Activated CD4-positive, CD25-positive, alpha-beta regulatory T cell treated with anti-CD3 and anti-CD28 coated beads, Interleukin-2, amount 50 U/mL, for 72 hours (primary cell): Measurements from ENCODE around the gene ERCC3.
A peak's percentile ranks its signal among the peaks of the same experiment; 100 is the strongest.

Experiments
- DNase-seq: peaks from one replicate; pipeline ENCODE4 v3.0.0; 2021

Gene ERCC3

DNA sequence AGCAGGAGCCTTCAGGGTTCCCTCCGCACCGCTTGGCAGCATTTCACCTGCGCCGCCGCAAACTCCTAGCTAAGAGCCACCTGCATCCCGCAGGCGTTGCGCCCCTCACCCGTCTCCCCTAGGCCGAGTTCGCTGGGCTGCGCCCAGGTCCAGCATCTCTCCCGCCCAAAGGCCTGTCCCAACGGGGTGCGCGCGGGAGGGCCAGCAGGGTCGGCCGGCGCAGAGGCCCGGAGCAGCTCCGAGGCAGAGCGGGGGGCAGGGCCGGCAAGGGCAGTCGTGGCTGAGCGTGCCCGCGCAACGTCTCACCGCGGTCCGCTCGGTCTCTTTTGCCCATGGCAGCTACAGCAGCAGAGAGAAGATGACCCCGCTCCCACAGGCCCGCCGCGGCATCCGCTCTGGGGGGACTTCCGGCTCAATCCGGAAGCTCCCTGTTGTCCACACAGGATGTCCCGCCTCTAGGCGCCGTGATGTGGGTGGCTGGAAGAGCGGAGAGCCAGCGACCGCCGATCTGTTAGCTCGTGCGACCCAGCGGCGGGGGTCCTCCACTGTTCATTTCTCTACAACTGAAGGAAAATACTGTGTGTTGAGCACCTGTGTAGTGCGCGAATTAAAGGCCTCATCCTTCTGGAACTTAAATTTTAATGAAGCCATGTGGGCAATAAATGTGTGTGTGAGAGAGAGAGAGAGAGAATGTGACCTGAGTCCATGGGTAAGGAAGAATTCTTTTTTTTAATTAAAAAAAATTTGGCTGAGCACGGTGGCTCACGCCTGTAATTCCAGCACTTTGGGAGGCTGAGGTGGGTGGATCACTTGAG lies at the start of gene ERCC3:
ERCC3 (minus strand) TSS at position 397 of the 815 bp plus-strand sequence; CDS start at position 334, 63 bp downstream.
- DNase-seq: peak; percentile 80

DNA sequence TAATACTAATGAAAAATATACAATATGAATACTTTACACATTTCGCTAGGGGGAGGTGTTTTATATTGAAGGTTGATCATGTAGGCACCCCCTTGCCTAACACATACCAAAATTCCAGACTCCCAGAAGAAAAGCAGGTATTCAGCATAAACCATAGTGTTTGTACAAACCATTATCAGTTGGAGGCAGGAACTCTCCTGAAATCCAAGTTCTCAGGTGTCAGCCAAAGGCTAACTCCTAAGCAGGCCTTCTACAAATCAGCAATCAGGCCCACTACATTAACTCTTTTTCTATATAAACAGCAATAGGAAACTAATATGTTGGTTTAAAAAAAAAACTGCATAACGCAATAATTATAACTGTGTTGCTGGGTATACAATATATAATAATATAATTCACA lies 49.3 kb upstream of the ERCC3 start:
- DNase-seq: no peak

- DNase-seq: no peak
These were observed 48.2 kb upstream of the ERCC3 start for GRCh38 chr2:127342101-127342500.

DNA sequence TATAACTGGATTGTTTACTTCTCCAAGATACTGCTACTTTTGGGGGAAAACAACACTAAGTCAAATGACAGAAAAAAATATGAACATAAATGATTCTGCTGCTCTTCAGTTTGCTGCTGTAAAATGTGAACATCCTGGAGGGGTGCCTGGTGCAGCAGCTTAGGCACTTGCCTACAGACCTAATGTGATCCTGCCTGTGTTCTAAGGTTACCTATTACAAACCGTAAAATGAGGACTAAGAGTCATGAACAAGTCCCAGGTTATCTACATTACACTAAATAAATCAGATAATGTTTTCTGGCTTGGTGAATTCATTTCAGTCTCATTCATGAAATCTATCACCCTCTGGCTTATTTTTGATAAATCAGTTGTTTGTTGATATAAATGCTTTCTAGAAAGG lies 38.4 kb upstream of the ERCC3 start:
- no peak for DNase-seq

DNA sequence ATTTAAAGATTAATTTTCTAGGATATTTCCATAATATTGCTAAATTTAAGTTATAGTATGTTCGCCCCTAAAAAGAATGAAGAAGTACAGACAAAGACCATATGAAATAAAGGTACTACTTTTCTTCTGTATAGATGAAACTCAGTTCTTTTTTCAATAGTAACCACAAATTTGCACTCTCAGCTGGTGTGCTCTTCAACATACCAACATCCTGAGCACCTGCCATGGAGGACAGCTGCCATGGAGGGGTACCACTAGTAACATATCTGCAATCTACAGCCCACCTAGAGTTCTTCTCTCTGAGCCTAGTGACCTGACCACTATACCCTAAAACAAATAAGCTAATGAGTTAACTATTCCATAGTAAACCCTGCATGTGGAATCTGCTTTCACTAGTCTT lies 36.8 kb upstream of the ERCC3 start:
- DNase-seq: no peak

DNA sequence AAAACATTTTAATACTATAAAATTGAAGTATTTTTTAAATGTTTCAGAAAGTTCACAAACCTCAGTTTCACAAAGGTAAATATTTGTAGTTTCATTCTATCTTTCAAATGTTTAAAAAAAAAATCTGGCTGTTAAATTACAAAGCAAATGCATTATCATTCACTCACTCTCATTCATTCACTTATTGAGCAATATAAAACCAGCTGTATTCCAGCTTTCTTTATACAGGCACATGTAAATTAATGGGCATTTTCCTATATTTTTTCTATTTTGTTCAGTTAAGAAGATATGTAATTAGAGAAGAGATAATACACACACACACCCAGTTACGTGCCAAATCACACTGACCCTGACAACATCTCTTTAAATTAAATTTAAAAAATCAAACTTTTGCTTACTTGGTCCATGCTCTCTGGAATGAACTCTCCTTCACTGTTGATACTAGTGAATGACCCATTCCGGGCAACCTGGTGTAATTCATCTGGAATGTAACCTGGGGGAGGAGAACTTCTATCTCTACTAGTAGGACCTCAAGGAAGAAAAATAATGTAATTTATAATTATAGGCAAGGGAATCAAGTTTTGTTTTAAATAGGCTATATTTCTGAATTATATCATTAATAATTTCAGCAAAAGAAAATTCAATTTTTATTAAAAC lies 32.5 kb upstream of the ERCC3 start:
- no peak for DNase-seq

DNA sequence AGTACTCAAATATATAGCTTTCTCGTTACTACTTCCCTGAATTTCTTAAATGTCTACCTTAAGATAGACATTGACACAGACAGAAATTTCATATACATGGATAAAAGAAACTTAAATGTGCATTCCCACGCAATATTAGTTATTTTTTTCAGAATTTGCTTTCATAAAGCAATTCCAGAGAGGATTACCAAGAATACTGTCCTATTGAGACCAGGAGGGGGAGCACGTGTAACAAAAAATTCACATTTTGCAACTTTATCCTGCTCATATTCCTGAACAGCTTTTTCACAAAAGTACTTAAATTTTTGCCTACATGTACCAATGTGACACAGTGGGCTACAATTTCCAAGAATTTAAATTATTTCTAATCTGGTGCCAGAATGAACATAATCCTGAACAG lies 30.7 kb upstream of the ERCC3 start:
- DNase-seq: no peak

DNA sequence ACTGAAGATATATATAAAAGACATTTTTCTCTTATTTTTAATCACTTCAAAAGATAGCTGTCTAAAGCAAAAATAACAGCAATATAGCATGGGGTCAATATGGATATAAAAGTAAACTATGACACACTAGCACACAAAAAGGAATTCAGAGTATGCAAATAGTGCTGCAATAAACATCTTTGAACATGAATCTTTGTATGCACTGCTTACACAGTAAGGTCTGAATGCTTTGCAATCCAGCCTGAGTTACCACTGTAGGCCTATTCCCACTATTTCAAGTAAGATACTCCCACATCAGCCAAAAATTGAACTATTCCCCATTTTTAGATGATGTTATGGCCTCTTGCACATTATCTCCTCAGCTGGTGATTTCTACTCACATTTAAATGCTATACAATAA lies 27.4 kb upstream of the ERCC3 start:
- no peak for DNase-seq

GRCh38 chr2:127320586-127321275 lies 26.8 kb upstream of the ERCC3 start:
- DNase-seq: no peak

DNA sequence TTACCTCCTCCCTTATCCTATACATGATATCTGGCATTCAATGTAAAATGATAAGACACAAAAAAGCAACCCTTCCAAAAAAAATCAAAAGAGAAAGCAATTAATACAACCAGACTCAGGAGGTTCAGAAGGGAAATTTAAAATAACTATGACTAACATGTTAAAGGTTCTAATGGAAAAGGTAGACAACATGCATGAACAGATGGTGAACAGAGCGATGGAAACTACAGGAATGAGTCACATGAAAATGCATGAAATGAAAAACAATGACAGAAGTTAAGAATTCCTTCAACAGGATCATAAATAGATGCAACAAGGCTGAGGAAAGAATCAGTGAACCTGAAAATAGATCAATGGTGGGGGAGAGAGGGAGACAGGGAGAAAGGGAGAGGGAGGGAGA lies 26.1 kb upstream of the ERCC3 start:
- no peak for DNase-seq

GRCh38 chr2:127314193-127314988 lies 20.4 kb upstream of the ERCC3 start:
- DNase-seq: no peak

GRCh38 chr2:127313406-127313805 lies 19.5 kb upstream of the ERCC3 start:
- no peak for DNase-seq

DNA sequence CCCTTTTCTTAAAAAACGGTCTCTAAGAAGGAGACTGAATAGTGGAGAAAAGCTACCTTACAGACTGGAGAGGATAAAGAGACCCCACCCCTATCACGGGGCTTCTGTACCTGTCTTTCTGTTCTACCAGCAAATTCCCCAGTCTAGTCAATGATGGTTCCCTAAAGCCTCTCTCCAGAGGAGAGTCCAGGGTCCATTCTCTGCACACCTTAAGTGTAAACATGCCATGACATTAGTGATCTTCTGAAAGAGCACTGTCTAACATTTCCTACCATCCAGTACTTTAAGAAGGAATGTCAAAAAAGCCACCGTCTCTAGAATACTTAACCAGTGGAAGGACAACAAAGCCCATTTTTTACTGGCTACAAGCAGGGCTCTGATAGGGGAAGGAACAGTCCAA lies 17.0 kb upstream of the ERCC3 start:
- no peak for DNase-seq

DNA sequence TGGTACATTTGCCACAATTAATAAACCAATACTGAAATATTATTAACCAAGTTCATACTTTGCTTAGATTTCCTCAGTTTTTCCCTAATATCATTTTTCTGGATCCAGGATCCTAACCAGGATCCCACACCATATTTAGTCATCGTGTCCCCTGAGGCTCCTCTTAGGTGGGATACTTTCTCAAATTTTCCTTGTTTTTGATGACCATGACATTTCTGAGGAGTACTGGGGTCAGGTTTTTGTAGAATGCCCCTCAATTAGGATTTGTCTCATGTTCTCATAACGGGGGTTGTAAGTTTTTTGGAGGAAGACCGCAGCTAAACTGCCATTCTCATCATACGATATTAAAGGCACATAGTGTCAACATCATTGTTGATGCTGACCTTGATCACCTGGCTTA lies 15.5 kb upstream of the ERCC3 start:
- DNase-seq: no peak

GRCh38 chr2:127308586-127309138 lies 14.7 kb upstream of the ERCC3 start:
- no peak for DNase-seq

GRCh38 chr2:127305990-127306585 lies 12.1 kb upstream of the ERCC3 start:
- DNase-seq: no peak

GRCh38 chr2:127302168-127302567 lies 8.2 kb upstream of the ERCC3 start:
- no peak for DNase-seq

- DNase-seq: no peak
These were observed 577 bp downstream of the ERCC3 start for GRCh38 chr2:127293386-127293747.

DNA sequence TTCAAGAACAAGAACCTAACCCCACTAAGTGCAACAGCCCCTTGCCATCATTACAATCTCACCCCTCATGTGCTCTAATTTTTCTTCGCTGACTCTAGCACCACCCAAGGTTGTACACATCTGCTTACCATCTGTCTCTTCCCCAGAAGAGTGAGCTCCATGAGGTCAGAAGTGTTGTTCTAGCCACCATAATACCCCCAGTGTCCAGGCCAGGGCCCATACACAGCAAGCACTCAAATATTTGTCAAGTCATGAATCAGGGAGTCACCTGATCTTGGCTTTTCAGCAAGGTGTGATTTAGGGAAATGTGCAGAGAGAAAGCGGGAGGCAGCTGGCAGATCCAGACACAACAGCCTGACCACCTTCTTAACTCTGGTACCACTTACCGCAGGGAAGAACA lies 5.7 kb downstream of the ERCC3 start:
- no peak for DNase-seq

- no peak for DNase-seq
These were observed 10.7 kb downstream of the ERCC3 start for GRCh38 chr2:127283275-127283674.

- no peak for DNase-seq
These were observed 13.3 kb downstream of the ERCC3 start for GRCh38 chr2:127280693-127281092.

- DNase-seq: no peak
These were observed 14.2 kb downstream of the ERCC3 start for GRCh38 chr2:127279781-127280180.
